ENCODE data around the gene RALGPS1.

Gene RALGPS1

GRCh38 chr9:127104581-127105311 is 190.2 kb downstream of the RALGPS1 start:
- Mint-ChIP-seq H3K4me3 (no peak overlapping the region), H3K9me3 (no peaks in the 10 kb centered on the region), H3K27me3 (peaks cover 6% of the 10 kb centered on the region), H3K36me3 (ENCODE audit: low read depth) (no peaks in the 10 kb centered on the region), H3K4me1 (ENCODE audit: low read depth) (peaks cover 8% of the 10 kb centered on the region), H3K27ac (no peak overlapping the region)
- intact Hi-C loops (cut with micrococcal nuclease) = no loop called here

- no peak overlapping the region for H3K27ac Mint-ChIP-seq
- no peaks in the 10 kb centered on the region for H3K9me3 Mint-ChIP-seq
- H3K4me1 Mint-ChIP-seq (ENCODE audit: low read depth) = peaks cover 8% of the 10 kb centered on the region
- no peak overlapping the region for H3K4me3 Mint-ChIP-seq
- H3K36me3 Mint-ChIP-seq (ENCODE audit: low read depth) = no peaks in the 10 kb centered on the region
- peaks cover 15% of the 10 kb centered on the region for H3K27me3 Mint-ChIP-seq
- intact Hi-C loops (cut with micrococcal nuclease) = no loop called here
Measured at GRCh38 chr9:127105805-127106465, 191.4 kb downstream of the RALGPS1 start.

GRCh38 chr9:127106466-127106855 is 191.9 kb downstream of the RALGPS1 start:
- Mint-ChIP-seq H3K4me3 (no peak overlapping the region), H3K9me3 (no peaks in the 10 kb centered on the region), H3K36me3 (ENCODE audit: low read depth) (no peaks in the 10 kb centered on the region), H3K27ac (no peak overlapping the region), H3K4me1 (ENCODE audit: low read depth) (peaks cover 8% of the 10 kb centered on the region), H3K27me3 (peaks cover 17% of the 10 kb centered on the region)
- intact Hi-C loops (cut with micrococcal nuclease) = no loop called here

- Mint-ChIP-seq H3K4me3 (no peak overlapping the region), H3K9me3 (no peaks in the 10 kb centered on the region), H3K27ac (no peak overlapping the region), H3K4me1 (ENCODE audit: low read depth) (peaks cover 8% of the 10 kb centered on the region), H3K27me3 (peaks cover 17% of the 10 kb centered on the region), H3K36me3 (ENCODE audit: low read depth) (no peaks in the 10 kb centered on the region)
- intact Hi-C loops (cut with micrococcal nuclease) = no loop called here
Measured at GRCh38 chr9:127107171-127107928, 192.8 kb downstream of the RALGPS1 start.

- peaks cover 7% of the 10 kb centered on the region for H3K4me1 Mint-ChIP-seq (ENCODE audit: low read depth)
Measured at GRCh38 chr9:127107929-127108876, 193.6 kb downstream of the RALGPS1 start.

GRCh38 chr9:127109212-127109711 is 194.7 kb downstream of the RALGPS1 start:
- Mint-ChIP-seq H3K4me1 (ENCODE audit: low read depth) (no peaks in the 10 kb centered on the region), H3K4me3 (no peak overlapping the region), H3K27ac (no peak overlapping the region), H3K36me3 (ENCODE audit: low read depth) (no peaks in the 10 kb centered on the region), H3K27me3 (peaks cover 17% of the 10 kb centered on the region), H3K9me3 (no peaks in the 10 kb centered on the region)
- intact Hi-C loops (cut with micrococcal nuclease) = no loop called here

More at GRCh38 chr9:127107929-127108876, 193.6 kb downstream of the RALGPS1 start:
- Mint-ChIP-seq H3K27me3 (peaks cover 17% of the 10 kb centered on the region), H3K36me3 (ENCODE audit: low read depth) (no peaks in the 10 kb centered on the region), H3K4me3 (no peak overlapping the region), H3K9me3 (no peaks in the 10 kb centered on the region), H3K27ac (no peak overlapping the region)
- intact Hi-C loops (cut with micrococcal nuclease) = no loop called here

- H3K4me3 Mint-ChIP-seq = no peak overlapping the region
- intact Hi-C loops (cut with micrococcal nuclease) = no loop called here
- no peaks in the 10 kb centered on the region for H3K9me3 Mint-ChIP-seq
- H3K27me3 Mint-ChIP-seq = peaks cover 22% of the 10 kb centered on the region
- H3K27ac Mint-ChIP-seq = no peak overlapping the region
- H3K4me1 Mint-ChIP-seq (ENCODE audit: low read depth) = no peaks in the 10 kb centered on the region
- no peaks in the 10 kb centered on the region for H3K36me3 Mint-ChIP-seq (ENCODE audit: low read depth)
Measured at GRCh38 chr9:127112056-127112455, 197.5 kb downstream of the RALGPS1 start.

- no peak overlapping the region for H3K27ac Mint-ChIP-seq
- H3K4me1 Mint-ChIP-seq (ENCODE audit: low read depth) = no peaks in the 10 kb centered on the region
- H3K27me3 Mint-ChIP-seq = peaks cover 23% of the 10 kb centered on the region
- intact Hi-C loops (cut with micrococcal nuclease) = no loop called here
- H3K9me3 Mint-ChIP-seq = no peaks in the 10 kb centered on the region
- no peak overlapping the region for H3K4me3 Mint-ChIP-seq
- H3K36me3 Mint-ChIP-seq (ENCODE audit: low read depth) = no peaks in the 10 kb centered on the region
Measured at GRCh38 chr9:127112735-127113161, 198.2 kb downstream of the RALGPS1 start.

GRCh38 chr9:127113191-127113972 is 198.8 kb downstream of the RALGPS1 start:
- Mint-ChIP-seq H3K4me1 (ENCODE audit: low read depth) (no peaks in the 10 kb centered on the region), H3K9me3 (no peaks in the 10 kb centered on the region), H3K36me3 (ENCODE audit: low read depth) (no peaks in the 10 kb centered on the region), H3K27me3 (peaks cover 22% of the 10 kb centered on the region), H3K27ac (no peak overlapping the region), H3K4me3 (no peak overlapping the region)
- intact Hi-C loops (cut with micrococcal nuclease) = no loop called here

- Mint-ChIP-seq H3K27ac (no peak overlapping the region), H3K9me3 (no peaks in the 10 kb centered on the region), H3K4me1 (ENCODE audit: low read depth) (peaks cover 6% of the 10 kb centered on the region), H3K4me3 (no peak overlapping the region), H3K27me3 (peaks cover 26% of the 10 kb centered on the region), H3K36me3 (ENCODE audit: low read depth) (no peaks in the 10 kb centered on the region)
- intact Hi-C loops (cut with micrococcal nuclease) = no loop called here
Measured at GRCh38 chr9:127114606-127115005, 200.0 kb downstream of the RALGPS1 start.

GRCh38 chr9:127116088-127116726 is 201.6 kb downstream of the RALGPS1 start:
- Mint-ChIP-seq H3K27ac (no peak overlapping the region), H3K4me1 (ENCODE audit: low read depth) (peaks cover 6% of the 10 kb centered on the region), H3K4me3 (no peak overlapping the region), H3K27me3 (peaks cover 27% of the 10 kb centered on the region), H3K36me3 (ENCODE audit: low read depth) (no peaks in the 10 kb centered on the region), H3K9me3 (no peaks in the 10 kb centered on the region)
- intact Hi-C loops (cut with micrococcal nuclease) = no loop called here

- H3K27me3 Mint-ChIP-seq = peaks cover 34% of the 10 kb centered on the region
- no peak overlapping the region for H3K27ac Mint-ChIP-seq
- H3K4me1 Mint-ChIP-seq (ENCODE audit: low read depth) = peaks cover 9% of the 10 kb centered on the region
- no peaks in the 10 kb centered on the region for H3K36me3 Mint-ChIP-seq (ENCODE audit: low read depth)
- intact Hi-C loops (cut with micrococcal nuclease) = no loop called here
- H3K9me3 Mint-ChIP-seq = no peaks in the 10 kb centered on the region
- H3K4me3 Mint-ChIP-seq = no peak overlapping the region
Measured at GRCh38 chr9:127116957-127117356, 202.4 kb downstream of the RALGPS1 start.
